SH-SY5Y (cell line): ENCODE data around the gene PSG6.

ENCODE experiments used
- GATA2 ChIP-seq: IDR thresholded peaks from 2 replicates; pipeline ENCODE4 v1.6.1; 2011; ENCODE audit warnings: mild to moderate bottlenecking, low read depth, low read length
- GATA3 ChIP-seq: IDR thresholded peaks from 2 replicates; pipeline ENCODE4 v1.6.1; 2011; ENCODE audit warnings: low read depth, mild to moderate bottlenecking, low read length, moderate library complexity

DNA sequence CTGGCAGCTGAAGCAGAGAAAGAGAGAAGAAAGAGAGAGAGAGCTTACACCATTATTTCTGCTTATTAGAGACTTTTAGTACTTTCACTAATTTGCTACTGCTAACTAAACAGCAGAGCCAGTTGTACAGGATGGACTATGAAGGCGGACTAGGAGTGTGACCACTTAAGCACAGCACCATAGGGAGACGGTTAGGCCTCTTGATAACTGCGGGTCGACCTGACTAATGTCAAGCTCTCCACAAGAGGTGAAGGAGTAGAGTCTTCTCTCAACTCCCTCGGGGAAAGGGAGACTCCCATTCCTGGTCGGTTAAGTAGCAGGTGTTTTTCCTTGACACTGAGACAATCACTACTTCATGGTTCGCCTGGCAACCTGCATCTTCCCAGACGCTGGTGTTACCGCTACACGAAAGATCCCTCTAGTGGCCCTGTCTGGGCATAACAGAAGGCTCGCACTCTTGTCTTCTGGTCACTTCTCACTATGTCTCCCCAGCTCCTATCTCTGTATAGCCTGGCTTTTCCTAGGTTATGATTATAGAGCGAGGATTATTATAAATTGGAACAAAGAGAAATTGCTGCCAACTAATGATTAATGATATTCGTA, 24.6 kb upstream of the PSG6 start:
- TF ChIP-seq GATA2 = no peak
- TF ChIP-seq GATA3 = no peak
